HG03457 (cell line): ENCODE results near the gene HSPA2.
A peak's percentile ranks its signal among the peaks of the same experiment; 100 is the strongest.

Source experiments
- ATAC-seq: cut with Tn5 transposase; IDR thresholded peaks from one replicate; pipeline ENCODE4 v1.9.1; 2021; ENCODE audit warnings: moderate number of reproducible peaks; ENCODE audit not compliant: unreplicated experiment

HSPA2 gene

GRCh38 chr14:64540208-64541202 is at the start of gene HSPA2:
Gene HSPA2 (plus strand): TSS chr14:64540741. CDS start chr14:64540850, 109 bp downstream.
- peak; percentile 89 for ATAC-seq

GRCh38 chr14:64491637-64492036 is 48.9 kb upstream of the HSPA2 start:
- no peak for ATAC-seq

- ATAC-seq, result no peak
These were observed 47.1 kb upstream of the HSPA2 start for GRCh38 chr14:64493455-64493854.

- no peak for ATAC-seq
These were observed 45.3 kb upstream of the HSPA2 start for GRCh38 chr14:64495252-64495651.

GRCh38 chr14:64496764-64497163 is 43.8 kb upstream of the HSPA2 start:
- ATAC-seq, result no peak

- ATAC-seq, result no peak
These were observed 40.5 kb upstream of the HSPA2 start for GRCh38 chr14:64500088-64500487.

- no peak for ATAC-seq
These were observed 39.0 kb upstream of the HSPA2 start for GRCh38 chr14:64501411-64502171.

- ATAC-seq, result no peak
These were observed 38.1 kb upstream of the HSPA2 start for GRCh38 chr14:64502456-64502855.

GRCh38 chr14:64502887-64503433 is 37.6 kb upstream of the HSPA2 start:
- ATAC-seq, result no peak

- peak; percentile 50 for ATAC-seq
These were observed 36.9 kb upstream of the HSPA2 start, which contains the start of gene ZBTB25 for GRCh38 chr14:64503434-64504309. Gene ZBTB25 (minus strand): TSS chr14:64503838. CDS start chr14:64490533, 13,305 bp downstream.

- ATAC-seq, result peak; percentile 12
These were observed 36.1 kb upstream of the HSPA2 start, which contains the start of gene ZBTB1 for GRCh38 chr14:64504310-64504896. Gene ZBTB1 (plus strand): TSS chr14:64504770. CDS start chr14:64521505, 16,735 bp downstream.

GRCh38 chr14:64504897-64505794 is 35.4 kb upstream of the HSPA2 start:
- peak; percentile 21 for ATAC-seq

- no peak for ATAC-seq
These were observed 33.8 kb upstream of the HSPA2 start for GRCh38 chr14:64506721-64507120.

- no peak for ATAC-seq
These were observed 33.0 kb upstream of the HSPA2 start for GRCh38 chr14:64507376-64508156.

- no peak for ATAC-seq
These were observed 32.2 kb upstream of the HSPA2 start for GRCh38 chr14:64508215-64508776.

GRCh38 chr14:64509036-64509435 is 31.5 kb upstream of the HSPA2 start:
- no peak for ATAC-seq

GRCh38 chr14:64510825-64511671 is 29.5 kb upstream of the HSPA2 start:
- no peak for ATAC-seq
